HG02973 (cell line): ENCODE results near the gene MPST.
"Not testable (repeated sequence)": the region's sequence is repeated elsewhere in the genome, so short reads cannot be mapped to it uniquely, and the experiment has no call there.

Experiments used
- ATAC-seq: cut with Tn5 transposase; IDR thresholded peaks from one replicate; pipeline ENCODE4 v1.9.1; 2021; ENCODE audit warnings: moderate library complexity; ENCODE audit not compliant: unreplicated experiment

MPST gene

GRCh38 chr22:37059876-37060449, 40.4 kb downstream of the MPST start:
- no peak for ATAC-seq

GRCh38 chr22:37060801-37061610, 41.5 kb downstream of the MPST start:
- ATAC-seq, result peak; percentile 55

GRCh38 chr22:37061611-37062375, 42.3 kb downstream of the MPST start:
- ATAC-seq, result no peak

- ATAC-seq, result no peak
Measured at GRCh38 chr22:37062376-37062675, 42.8 kb downstream of the MPST start.

- ATAC-seq, result no peak
Measured at GRCh38 chr22:37062702-37063381, 43.3 kb downstream of the MPST start.

GRCh38 chr22:37063431-37064420, 44.2 kb downstream of the MPST start:
- ATAC-seq, result no peak

GRCh38 chr22:37064553-37064952, 45.0 kb downstream of the MPST start:
- ATAC-seq, result no peak

GRCh38 chr22:37065180-37065579, 45.6 kb downstream of the MPST start:
- ATAC-seq, result no peak

DNA sequence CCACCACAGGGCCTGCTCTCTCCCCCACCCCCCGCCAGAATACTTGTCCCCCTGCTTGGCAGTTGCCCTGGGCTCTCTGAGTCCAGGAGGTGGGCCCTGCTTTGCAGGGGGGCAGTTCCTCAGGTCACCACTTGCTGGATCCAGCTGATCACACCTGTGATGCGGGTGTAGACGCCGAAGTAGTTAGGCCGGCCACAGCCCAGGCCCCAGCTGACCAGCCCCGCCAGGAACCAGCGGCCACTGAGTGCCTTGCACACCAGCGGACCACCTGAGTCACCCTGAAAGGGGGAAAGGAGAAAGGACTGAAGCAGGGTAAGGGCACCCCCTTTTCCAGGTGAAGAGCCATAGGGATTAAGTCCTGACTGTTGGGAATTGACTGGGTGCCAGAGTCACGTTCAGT, 46.4 kb downstream of the MPST start:
- ATAC-seq, result no peak

DNA sequence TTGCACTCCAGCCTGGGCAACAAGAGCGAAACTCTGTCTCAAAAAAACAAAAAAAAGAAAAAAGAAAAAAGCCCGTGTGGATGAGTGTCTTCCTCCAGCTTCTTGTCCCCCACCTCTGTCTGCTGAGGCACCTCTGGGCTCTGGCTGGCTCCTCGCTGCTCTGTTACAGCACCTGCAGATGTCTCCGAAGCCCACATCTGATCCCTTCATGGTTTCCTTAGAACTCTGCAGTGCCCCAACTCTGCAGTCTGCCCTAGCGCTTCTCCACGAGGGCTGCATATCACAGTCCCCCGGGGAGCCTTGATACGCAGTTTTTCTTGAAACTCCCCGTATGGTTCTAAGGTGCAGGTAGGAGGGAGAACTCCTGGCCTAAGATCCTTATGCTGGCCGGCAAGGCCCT, 47.9 kb downstream of the MPST start:
- ATAC-seq, result no peak

DNA sequence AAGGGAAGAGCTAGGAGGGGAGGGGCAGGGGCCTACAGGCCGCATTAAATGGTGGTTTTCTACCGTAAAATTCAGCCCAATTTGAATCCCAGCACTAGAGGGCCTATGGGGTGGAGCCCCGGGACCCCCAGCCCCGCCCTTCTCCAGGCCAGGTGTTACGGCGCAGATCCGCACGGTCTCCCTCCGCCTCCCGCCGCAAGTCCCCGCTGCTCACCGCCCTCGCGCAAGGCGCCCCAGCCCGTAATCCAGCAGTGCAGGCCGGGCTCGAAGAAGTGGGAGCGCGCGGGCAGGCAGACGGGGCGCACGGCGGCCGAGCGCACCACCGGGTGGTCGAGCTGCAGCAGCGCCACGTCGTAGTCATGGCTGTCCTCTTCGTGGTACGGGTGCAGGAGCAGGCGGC, 49.3 kb downstream of the MPST start:
- ATAC-seq, result no peak

- no peak for ATAC-seq
Measured at GRCh38 chr22:37069319-37069718, 49.8 kb downstream of the MPST start.

GRCh38 chr22:37069719-37070118, 50.2 kb downstream of the MPST start:
- no peak for ATAC-seq

- no peak for ATAC-seq
Measured at GRCh38 chr22:37070334-37070733, 50.8 kb downstream of the MPST start.

GRCh38 chr22:37070744-37071143, 51.2 kb downstream of the MPST start:
- no peak for ATAC-seq

DNA sequence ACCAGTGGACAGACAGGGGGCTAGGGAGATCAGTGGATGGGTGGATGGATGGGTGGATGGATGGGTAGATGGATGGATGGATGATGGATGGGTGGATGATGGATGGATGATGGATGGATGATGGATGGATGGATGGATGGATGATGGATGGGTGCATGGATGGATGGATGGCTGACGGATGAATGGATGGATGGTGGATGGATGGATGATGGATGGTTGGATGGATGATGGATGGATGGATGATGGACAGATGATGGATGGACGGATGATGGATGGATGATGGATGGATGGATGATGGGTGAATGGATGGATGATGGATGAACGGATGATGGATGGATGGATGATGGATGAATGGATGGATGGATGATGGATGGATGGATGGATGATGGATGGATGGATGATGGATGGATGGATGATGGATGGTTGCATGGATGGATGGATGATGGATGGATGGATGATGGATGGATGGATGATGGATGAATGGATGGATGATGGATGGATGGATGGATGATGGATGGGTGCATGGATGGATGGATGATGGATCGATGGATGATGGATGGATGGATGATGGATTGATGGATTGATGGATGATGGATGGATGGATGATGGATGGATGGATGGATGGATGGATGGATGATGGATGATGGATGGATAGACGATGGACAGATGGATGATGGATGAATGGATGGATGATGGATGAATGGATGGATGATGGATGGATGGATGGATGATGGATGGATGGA, 52.5 kb downstream of the MPST start:
- not testable (repeated sequence) for ATAC-seq

DNA sequence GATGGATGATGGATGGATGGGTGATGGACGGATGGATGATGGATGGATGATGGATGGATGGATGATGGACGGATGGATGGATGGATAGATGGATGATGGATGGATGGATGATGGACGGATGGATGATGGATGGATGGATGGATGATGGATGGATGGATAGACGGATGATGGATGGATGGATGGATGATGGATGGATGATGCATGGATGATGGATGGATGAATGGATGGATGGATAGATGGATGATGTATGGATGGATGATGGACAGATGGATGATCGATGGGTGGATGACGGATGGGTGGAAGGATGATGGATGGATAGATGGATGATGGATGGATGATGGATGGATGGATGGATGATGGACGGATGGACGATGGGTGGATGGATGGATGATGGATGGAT, 53.1 kb downstream of the MPST start:
- no peak for ATAC-seq

DNA sequence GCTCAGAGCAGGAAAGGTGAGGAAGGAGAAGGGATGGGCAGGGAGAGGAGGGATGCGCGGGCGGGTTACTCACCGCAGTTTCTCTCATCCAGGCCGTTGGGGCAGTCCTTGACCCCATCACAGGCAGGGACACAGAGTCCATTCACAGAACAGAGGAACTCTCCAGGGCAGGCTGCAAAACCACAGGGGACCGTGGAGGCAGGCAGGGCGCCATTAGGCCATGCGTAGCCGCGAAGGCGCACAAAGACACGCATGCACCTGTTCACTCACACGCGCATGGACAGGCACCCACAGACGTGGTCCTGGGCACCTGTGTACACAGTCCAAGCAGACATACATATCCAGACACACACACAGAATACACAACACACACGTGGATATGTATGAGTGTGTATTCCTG, 55.0 kb downstream of the MPST start:
- ATAC-seq, result no peak

DNA sequence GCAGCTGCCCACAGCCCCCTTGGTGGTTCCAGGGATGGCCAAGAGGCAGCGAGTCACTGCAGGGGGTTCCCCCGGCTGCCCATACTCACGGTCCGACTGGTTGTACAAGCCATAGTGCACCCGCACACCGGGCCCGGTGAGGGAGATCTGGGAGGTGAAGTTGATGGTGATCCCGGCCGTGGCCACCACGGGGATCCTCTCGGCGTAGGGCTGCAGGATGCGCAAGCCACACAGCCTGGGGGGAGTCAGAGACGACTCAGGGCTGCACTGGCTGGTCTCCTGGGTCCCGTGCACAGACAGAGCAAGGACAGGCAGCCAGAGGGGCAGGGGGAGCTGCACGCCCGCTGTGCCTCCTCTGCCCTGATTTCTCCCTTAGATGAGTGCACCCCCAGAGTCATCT, 55.5 kb downstream of the MPST start:
- ATAC-seq, result no peak
